LoVo (cell line): ENCODE measurements around the gene IL20RA.
"Not testable (repeated sequence)": the region's sequence is repeated elsewhere in the genome, so short reads cannot be mapped to it uniquely, and the experiment has no call there.

Experiments
- DNase-seq: peaks from one replicate; pipeline ENCODE4 v3.0.0-alpha.2; 2016; ENCODE audit warnings: low spot score

Gene IL20RA

GRCh38 chr6:137006056-137006455, 38.7 kb downstream of the IL20RA start:
- DNase-seq, result no peak

- DNase-seq, result no peak
Observed at GRCh38 chr6:137005073-137005472, 39.7 kb downstream of the IL20RA start.

GRCh38 chr6:137002505-137002904, 42.3 kb downstream of the IL20RA start:
- peak; percentile 68 for DNase-seq

GRCh38 chr6:137001977-137002302, 42.8 kb downstream of the IL20RA start:
- DNase-seq, result no peak

GRCh38 chr6:137001299-137001976, 43.3 kb downstream of the IL20RA start:
- peak; percentile 89 for DNase-seq

GRCh38 chr6:137000825-137001224, 43.9 kb downstream of the IL20RA start:
- DNase-seq, result peak; percentile 75

- DNase-seq, result no peak
Observed at GRCh38 chr6:136995521-136995920, 49.2 kb downstream of the IL20RA start.

GRCh38 chr6:136994782-136995181, 50.0 kb downstream of the IL20RA start:
- no peak for DNase-seq

- DNase-seq, result peak; percentile 62
Observed at GRCh38 chr6:136992113-136992512, 52.7 kb downstream of the IL20RA start.

GRCh38 chr6:136991646-136992045, 53.1 kb downstream of the IL20RA start:
- peak; percentile 39 for DNase-seq

- DNase-seq, result no peak
Observed at GRCh38 chr6:136990754-136991153, 54.0 kb downstream of the IL20RA start.

- no peak for DNase-seq
Observed at GRCh38 chr6:136990242-136990578, 54.6 kb downstream of the IL20RA start.

- DNase-seq, result peak; percentile 68
Observed at GRCh38 chr6:136989571-136990241, 55.1 kb downstream of the IL20RA start.

GRCh38 chr6:136987526-136987925, 57.2 kb downstream of the IL20RA start:
- no peak for DNase-seq

GRCh38 chr6:136985502-136985901, 59.3 kb downstream of the IL20RA start:
- DNase-seq, result no peak

GRCh38 chr6:136984578-136984977, 60.2 kb downstream of the IL20RA start:
- no peak for DNase-seq

GRCh38 chr6:136983687-136984086, 61.1 kb downstream of the IL20RA start:
- DNase-seq, result no peak

GRCh38 chr6:136982928-136983327, 61.8 kb downstream of the IL20RA start:
- no peak for DNase-seq

- no peak for DNase-seq
Observed at GRCh38 chr6:136980070-136980469, 64.7 kb downstream of the IL20RA start.

GRCh38 chr6:136979206-136979605, 65.6 kb downstream of the IL20RA start:
- no peak for DNase-seq

- no peak for DNase-seq
Observed at GRCh38 chr6:136977075-136977474, 67.7 kb downstream of the IL20RA start.

GRCh38 chr6:136975089-136975715, 69.6 kb downstream of the IL20RA start:
- DNase-seq, result no peak

- DNase-seq, result not testable (repeated sequence)
Observed at GRCh38 chr6:136973781-136974180, 71.0 kb downstream of the IL20RA start.

- no peak for DNase-seq
Observed at GRCh38 chr6:136971609-136972008, 73.2 kb downstream of the IL20RA start.
